T-helper 2 cell treated with Interferon-gamma antibody and Interleukin-4, amounts not matched to agents 5 μg/mL and 100 μg/mL, for 36 hours (primary cell): ENCODE measurements around the gene SIAH1.
A peak's percentile ranks its signal among the peaks of the same experiment; 100 is the strongest.
"Not testable (repeated sequence)": the region's sequence is repeated elsewhere in the genome, so short reads cannot be mapped to it uniquely, and the experiment has no call there.

Source experiments
- DNase-seq: peaks from one replicate; pipeline ENCODE4 v3.0.0; 2021; ENCODE audit warnings: low spot score
- H3K27ac Mint-ChIP-seq: one replicate; pipeline ENCODE4 v1.8.0; 2021; ENCODE audit warnings: mild to moderate bottlenecking, mixed read lengths
- H3K27me3 Mint-ChIP-seq: one replicate; pipeline ENCODE4 v1.8.0; 2021; ENCODE audit warnings: low read depth, mixed read lengths
- H3K36me3 Mint-ChIP-seq: one replicate; pipeline ENCODE4 v1.8.0; 2021; ENCODE audit warnings: low read depth, mixed read lengths
- H3K4me1 Mint-ChIP-seq: one replicate; pipeline ENCODE4 v1.8.0; 2021; ENCODE audit warnings: low read depth, mixed read lengths
- H3K4me3 Mint-ChIP-seq: one replicate; pipeline ENCODE4 v1.8.0; 2022; ENCODE audit warnings: mild to moderate bottlenecking, moderate library complexity, mixed read lengths
- H3K9me3 Mint-ChIP-seq: one replicate; pipeline ENCODE4 v1.8.0; 2021; ENCODE audit warnings: mixed read lengths

SIAH1 gene

DNA sequence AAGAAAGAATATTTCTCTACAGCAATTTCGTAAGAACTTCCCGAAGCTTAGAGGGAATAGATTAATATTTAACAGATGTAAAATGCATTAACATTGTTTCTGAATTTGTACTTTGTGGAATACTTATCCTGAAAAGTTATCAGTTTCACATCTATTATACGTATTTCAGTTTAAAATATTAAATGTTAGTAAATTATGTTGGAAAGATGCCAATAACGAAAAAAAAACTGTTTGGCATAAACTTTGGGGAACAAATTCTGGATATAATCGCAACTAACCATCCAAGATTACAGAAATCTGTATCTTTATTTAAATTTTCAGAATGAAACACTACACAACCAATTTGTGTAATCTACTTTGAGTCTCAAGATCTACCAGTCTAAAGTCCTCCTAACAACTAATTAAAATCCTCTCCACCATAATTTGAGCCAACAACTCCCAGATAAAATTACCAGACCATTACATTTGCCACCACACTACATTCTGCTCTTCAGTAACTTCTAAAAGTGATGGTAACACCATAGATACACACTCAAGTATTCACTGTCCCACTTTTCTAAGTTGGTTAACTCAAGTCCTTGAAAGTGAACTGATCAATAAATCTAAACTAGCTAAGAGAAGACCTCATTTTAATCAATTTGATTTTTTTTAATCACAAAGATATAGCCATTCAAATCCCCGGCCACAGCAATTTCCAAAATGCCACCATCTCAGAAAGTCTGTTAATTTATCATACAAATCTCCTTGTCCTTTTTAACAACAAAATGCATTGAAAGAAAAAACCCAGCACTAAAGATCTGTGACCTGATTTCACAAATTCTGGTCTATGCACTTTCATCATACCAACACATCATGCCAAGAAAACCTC lies 2.0 kb downstream of the SIAH1 start:
- H3K4me3 Mint-ChIP-seq, result peak overlapping the region; percentile 97

DNA sequence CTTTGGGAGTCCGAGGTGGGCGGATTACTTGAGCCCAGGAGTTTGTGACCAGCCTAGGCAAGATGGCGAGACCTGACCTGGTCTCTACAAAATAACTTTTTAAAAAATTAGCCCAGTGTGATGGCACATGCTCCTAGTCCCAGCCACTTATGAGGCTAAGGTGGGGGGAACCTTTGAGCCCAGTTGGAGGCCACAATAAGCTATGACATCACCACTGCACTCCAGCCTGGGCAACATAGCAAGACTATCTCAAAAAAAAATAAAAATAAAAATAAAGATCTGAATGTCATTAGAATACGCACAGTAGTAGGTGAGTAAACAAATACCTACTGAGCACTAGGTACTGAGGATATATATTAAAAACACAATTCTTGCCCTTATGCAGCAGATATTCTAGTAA lies 3.1 kb downstream of the SIAH1 start:
- no peak for DNase-seq
- Mint-ChIP-seq H3K27me3 (no peaks in the 10 kb centered on the region), H3K4me3 (no peak overlapping the region), H3K27ac (no peak overlapping the region), H3K4me1 (peaks cover 38% of the 10 kb centered on the region), H3K36me3 (peaks cover 8% of the 10 kb centered on the region), H3K9me3 (no peaks in the 10 kb centered on the region)

More for the DNA sequence above, 2.0 kb downstream of the SIAH1 start:
- Mint-ChIP-seq H3K9me3 (no peaks in the 10 kb centered on the region), H3K27me3 (no peaks in the 10 kb centered on the region), H3K36me3 (peaks cover 8% of the 10 kb centered on the region), H3K4me1 (peaks cover 36% of the 10 kb centered on the region), H3K27ac (peak overlapping the region; percentile 92)
- DNase-seq, result no peak

DNA sequence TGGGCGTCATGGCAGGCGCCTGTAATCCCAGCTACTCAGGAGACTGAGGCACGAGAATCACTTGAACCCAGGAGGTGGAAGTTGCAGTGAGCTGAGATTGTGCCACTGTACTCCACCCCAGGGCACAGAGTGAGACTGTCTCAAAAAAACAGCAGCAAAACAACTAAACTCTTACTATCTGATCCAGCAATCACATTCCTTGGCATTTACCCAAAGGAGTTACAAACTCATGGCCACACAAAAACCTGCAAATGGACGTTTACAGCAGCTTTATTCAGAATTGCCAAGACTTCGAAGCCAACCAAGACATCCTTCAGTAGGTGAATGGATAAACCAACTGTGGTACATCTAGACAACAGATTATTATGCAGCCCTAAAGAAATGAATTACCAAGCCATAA lies 4.0 kb downstream of the SIAH1 start:
- Mint-ChIP-seq H3K9me3 (no peaks in the 10 kb centered on the region), H3K36me3 (peaks cover 8% of the 10 kb centered on the region), H3K4me3 (no peak overlapping the region), H3K27ac (no peak overlapping the region), H3K4me1 (peaks cover 40% of the 10 kb centered on the region), H3K27me3 (no peaks in the 10 kb centered on the region)
- no peak for DNase-seq

DNA sequence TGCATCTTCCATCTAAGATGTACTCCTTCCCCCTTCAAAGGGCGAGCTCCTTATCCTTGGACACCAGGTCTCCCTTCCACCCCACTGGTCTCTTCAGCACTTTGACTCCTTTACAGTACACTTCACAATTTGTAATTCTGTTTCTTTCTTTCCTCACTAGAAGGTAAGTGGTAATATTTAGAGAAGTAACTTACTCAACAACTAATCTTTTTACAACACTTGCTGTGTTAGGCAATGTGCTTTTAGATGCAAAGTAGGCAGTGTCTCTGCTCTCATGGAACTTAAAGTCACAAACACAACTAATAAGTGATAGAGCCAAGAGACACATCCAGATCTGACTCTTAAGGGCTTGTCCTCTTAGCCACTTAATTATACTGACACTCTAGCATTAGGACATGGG lies 6.4 kb downstream of the SIAH1 start:
- H3K4me3 Mint-ChIP-seq, result peak overlapping the region; percentile 5
- no peak for DNase-seq
- H3K4me1 Mint-ChIP-seq, result peaks cover 38% of the 10 kb centered on the region

DNA sequence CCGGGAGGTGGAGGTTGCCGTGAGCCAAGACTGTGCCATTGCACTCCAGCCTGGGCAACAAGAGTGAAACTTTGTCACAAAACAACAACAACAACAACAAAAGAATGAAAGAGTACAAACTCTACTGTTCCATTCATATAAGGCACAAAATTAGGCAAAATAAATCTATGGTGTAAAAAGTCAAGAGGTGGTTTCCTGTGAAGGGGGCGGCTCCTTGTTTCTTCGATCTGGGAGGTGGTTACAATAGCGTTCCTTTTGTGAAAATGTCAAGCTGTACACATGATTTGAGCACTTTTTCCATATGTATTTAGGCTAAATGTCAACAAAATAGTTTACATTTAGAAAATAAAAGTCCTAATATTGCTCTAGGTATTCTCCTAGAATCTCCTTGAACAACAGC lies 6.9 kb downstream of the SIAH1 start:
- DNase-seq, result no peak
- Mint-ChIP-seq H3K4me1 (peaks cover 32% of the 10 kb centered on the region), H3K36me3 (peaks cover 2% of the 10 kb centered on the region), H3K9me3 (no peaks in the 10 kb centered on the region), H3K4me3 (no peak overlapping the region), H3K27me3 (no peaks in the 10 kb centered on the region), H3K27ac (no peak overlapping the region)

More for the DNA sequence above, 6.4 kb downstream of the SIAH1 start:
- no peaks in the 10 kb centered on the region for H3K9me3 Mint-ChIP-seq
- peaks cover 5% of the 10 kb centered on the region for H3K36me3 Mint-ChIP-seq
- no peak overlapping the region for H3K27ac Mint-ChIP-seq
- no peaks in the 10 kb centered on the region for H3K27me3 Mint-ChIP-seq

DNA sequence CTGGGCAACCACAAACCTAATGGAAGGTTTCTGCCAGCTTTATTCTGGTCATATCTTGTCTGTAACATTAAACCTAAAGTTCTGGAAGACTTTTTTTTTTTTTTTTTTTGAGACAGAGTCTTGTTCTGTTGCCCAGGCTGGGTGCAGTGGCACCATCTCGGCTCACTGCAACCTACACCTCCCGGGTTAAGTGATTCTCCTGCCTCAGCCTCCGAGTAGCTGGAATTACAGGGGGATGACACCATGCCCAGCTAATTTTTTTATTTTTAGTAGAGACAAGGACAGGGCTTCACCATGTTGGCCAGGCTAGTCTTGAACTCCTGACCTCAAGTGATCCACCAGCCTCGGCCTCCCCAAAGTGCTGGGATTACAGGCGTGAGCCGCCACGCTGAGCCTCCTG lies 7.9 kb downstream of the SIAH1 start:
- not testable (repeated sequence) for H3K27ac Mint-ChIP-seq, H3K27me3 Mint-ChIP-seq, DNase-seq, H3K36me3 Mint-ChIP-seq, H3K4me3 Mint-ChIP-seq, H3K9me3 Mint-ChIP-seq
- H3K4me1 Mint-ChIP-seq, result peaks cover 29% of the 10 kb centered on the region

DNA sequence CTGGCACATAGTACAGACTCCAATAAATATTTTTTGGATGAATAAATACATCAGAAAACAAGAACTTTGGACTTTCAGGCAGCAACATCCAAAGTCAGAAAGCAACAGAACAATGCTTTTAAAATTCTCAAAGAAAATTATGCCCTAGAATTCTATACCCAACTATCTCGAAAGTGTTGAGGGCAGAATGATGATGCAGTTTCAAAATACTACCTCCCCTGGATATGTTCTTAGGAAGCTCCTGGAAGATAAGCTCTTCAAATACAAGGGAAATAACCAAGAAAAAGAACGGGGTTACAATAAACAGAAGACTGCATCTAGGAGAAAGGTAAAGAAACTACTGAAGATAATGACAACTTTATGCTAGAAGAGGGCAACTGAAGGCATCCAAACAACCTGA lies 11.0 kb downstream of the SIAH1 start:
- H3K9me3 Mint-ChIP-seq, result no peaks in the 10 kb centered on the region
- no peak overlapping the region for H3K4me3 Mint-ChIP-seq
- H3K4me1 Mint-ChIP-seq, result peaks cover 22% of the 10 kb centered on the region
- H3K27ac Mint-ChIP-seq, result no peak overlapping the region
- no peaks in the 10 kb centered on the region for H3K27me3 Mint-ChIP-seq
- no peak for DNase-seq
- H3K36me3 Mint-ChIP-seq, result no peaks in the 10 kb centered on the region

DNA sequence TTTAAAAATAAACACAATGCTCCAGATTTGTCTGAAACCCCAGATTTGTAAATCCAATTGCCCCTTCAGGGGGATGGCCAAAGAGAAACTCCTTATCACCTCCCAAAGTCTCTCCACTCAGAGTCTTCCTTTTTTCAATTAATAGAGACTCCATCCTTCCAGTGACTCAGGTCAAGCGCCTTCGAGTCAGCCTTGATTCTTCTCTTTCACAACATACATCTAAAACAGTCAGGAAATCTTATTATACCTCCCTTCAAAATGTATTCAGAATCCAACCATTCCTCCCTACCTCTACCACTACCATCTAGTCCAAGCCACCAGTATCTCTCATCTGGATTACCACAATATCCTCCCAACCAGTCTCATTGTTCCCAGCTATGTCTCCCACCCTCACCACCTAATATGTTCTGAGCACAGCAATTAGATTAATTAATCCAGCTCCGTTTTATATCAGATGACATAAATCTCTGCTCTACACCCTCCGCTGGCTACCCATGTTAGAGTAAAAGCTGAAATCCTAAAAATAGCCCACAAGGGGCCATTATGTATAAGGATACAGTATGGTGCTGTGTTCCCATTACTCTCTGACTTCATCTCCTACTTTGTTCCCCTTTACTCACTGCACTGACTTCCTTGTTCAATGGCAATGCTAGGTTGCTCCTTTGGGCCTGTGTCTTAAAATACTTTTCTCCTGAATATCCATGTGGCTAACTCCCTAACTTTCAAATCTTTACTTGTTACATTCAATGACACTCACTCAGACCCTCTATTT lies 11.8 kb downstream of the SIAH1 start:
- Mint-ChIP-seq H3K36me3 (no peaks in the 10 kb centered on the region), H3K9me3 (no peaks in the 10 kb centered on the region)
- no peak for DNase-seq

DNA sequence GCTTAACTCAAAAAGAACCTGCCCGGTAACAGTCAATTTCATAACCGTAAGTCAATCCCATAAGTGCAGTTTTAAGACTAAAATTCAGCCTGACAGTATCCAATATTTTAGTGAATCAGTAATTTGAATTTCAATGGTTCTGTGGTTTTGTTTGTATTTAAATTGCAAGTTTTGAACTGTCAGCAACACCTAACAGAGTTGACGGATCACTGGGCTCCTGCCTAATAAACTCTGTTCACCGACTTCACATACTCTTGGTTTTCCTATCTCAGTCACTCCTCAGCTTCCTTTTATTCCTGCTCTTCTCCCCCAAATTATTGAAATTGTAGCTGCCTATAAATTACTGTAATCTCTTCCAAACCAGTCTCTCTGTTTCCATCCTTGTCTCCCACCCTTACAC lies 12.5 kb downstream of the SIAH1 start:
- Mint-ChIP-seq H3K36me3 (no peaks in the 10 kb centered on the region), H3K9me3 (no peaks in the 10 kb centered on the region), H3K4me3 (no peak overlapping the region), H3K27ac (no peak overlapping the region), H3K27me3 (no peaks in the 10 kb centered on the region), H3K4me1 (peaks cover 15% of the 10 kb centered on the region)
- no peak for DNase-seq

More for the DNA sequence above, 11.8 kb downstream of the SIAH1 start:
- H3K4me3 Mint-ChIP-seq, result no peak overlapping the region
- H3K4me1 Mint-ChIP-seq, result peaks cover 15% of the 10 kb centered on the region
- no peaks in the 10 kb centered on the region for H3K27me3 Mint-ChIP-seq
- no peak overlapping the region for H3K27ac Mint-ChIP-seq

DNA sequence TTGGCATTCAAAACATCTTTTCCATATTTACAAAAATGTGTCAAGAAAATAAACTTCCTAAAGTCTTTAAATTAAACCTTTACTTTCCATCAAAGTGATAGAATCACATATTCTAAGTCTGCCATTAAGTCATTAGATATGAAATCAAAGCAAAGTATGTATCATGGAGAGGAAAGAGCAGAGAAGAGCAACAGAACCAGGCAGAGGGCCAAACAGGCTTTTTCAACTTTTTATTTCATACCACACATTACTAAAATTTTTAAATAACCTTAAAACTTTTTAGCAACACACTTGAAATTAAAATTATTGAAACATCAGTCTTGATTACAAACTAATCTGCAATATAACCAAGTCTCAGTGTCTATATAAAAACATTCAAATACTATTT lies 13.8 kb downstream of the SIAH1 start:
- Mint-ChIP-seq H3K27me3 (no peaks in the 10 kb centered on the region), H3K27ac (no peak overlapping the region), H3K4me3 (no peak overlapping the region), H3K9me3 (no peaks in the 10 kb centered on the region), H3K4me1 (peaks cover 24% of the 10 kb centered on the region), H3K36me3 (no peaks in the 10 kb centered on the region)
- no peak for DNase-seq

DNA sequence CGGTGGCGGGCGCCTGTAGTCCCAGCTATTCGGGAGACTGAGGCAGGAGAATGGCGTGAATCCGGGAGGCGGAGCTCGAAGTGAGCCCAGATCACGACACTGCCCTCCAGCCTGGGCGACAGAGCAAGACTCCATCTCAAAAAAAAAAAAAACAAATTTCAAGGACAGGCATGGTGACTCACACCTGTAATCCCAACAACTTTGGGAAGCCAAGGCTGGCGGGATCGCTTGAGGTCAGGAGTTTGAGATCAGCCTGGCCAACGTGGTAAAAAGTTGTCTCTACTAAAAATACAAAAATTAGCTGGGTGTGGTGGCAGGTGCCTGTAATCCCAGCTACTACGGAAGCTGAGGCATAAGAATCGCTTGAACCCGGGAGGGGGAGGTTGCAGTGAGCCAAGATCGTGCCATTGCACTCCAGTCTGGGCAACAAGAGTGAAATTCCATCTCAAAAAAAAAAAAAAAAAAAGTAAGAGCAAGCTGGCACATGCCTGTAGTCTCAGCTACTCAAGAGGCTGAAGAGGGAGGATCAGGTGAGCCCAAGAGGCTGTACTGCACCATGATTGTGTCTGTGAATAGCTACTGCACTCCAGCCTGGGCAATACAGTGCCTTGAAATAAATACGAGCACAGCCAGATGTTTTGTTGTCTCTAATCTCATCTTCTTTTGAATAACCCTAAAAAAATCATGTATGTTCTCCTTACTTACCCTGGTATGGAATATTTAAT lies 14.4 kb downstream of the SIAH1 start:
- H3K36me3 Mint-ChIP-seq, H3K27ac Mint-ChIP-seq, H3K9me3 Mint-ChIP-seq, DNase-seq, H3K27me3 Mint-ChIP-seq, H3K4me3 Mint-ChIP-seq: not testable (repeated sequence)
- H3K4me1 Mint-ChIP-seq, result peaks cover 26% of the 10 kb centered on the region

DNA sequence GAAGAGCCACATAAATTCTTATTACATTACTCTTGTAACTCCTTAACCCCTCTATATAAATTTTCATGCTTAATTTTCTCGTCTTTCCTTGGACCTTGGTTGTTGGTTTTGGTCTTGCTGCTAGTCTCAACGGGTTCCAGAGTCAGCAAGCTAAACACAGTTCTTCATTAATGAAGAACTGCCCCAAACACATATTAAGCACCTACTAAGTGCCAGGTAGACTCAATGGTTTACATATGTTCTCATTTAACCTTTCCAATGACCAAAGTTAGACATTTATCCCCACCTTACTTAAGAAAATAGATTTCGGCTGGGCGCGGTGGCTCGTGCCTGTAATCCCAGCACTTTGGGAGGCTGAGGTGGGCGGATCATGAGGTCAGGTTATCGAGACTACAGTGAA lies 15.0 kb downstream of the SIAH1 start:
- peaks cover 31% of the 10 kb centered on the region for H3K4me1 Mint-ChIP-seq
- no peaks in the 10 kb centered on the region for H3K27me3 Mint-ChIP-seq
- DNase-seq, result no peak
- H3K27ac Mint-ChIP-seq, result no peak overlapping the region
- no peaks in the 10 kb centered on the region for H3K36me3 Mint-ChIP-seq
- H3K4me3 Mint-ChIP-seq, result no peak overlapping the region
- H3K9me3 Mint-ChIP-seq, result no peaks in the 10 kb centered on the region

DNA sequence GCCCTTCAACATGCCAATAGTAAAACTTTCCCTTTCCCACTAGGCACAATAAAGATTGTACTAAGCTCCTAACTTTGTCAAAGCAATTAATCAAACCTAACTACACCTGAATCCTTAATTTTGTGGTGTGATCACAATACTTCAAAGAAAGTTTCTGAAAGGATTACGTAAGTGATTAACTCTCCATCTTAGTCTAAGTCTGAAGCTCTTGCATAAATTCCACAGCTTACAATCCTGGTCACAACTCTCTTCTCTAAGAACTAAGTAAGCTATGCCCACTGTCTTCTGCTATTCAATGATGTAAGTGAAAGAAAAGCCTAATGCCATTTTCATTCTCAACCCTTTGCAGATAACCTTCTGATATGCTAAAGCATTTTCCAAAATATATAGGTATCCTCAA lies 15.4 kb downstream of the SIAH1 start:
- peaks cover 35% of the 10 kb centered on the region for H3K4me1 Mint-ChIP-seq
- no peaks in the 10 kb centered on the region for H3K27me3 Mint-ChIP-seq
- no peaks in the 10 kb centered on the region for H3K36me3 Mint-ChIP-seq
- H3K27ac Mint-ChIP-seq, result no peak overlapping the region
- DNase-seq, result no peak
- H3K4me3 Mint-ChIP-seq, result no peak overlapping the region
- no peaks in the 10 kb centered on the region for H3K9me3 Mint-ChIP-seq
